ENCODE data around the gene CALHM5.
A peak's percentile ranks its signal among the peaks of the same experiment; 100 is the strongest.

The CALHM5 gene

GRCh38 chr6:116572162-116572561 is 60.7 kb downstream of the CALHM5 start:
- peak overlapping the region; percentile 96 for H3K4me3 ChIP-seq (ENCODE audit: low read depth, low read length)
- no peak for TF ChIP-seq MYC (IDR thresholded peaks at IDR 0.05; ENCODE audit: low read depth, low read length)
- TF ChIP-seq POLR2A (IDR thresholded peaks at IDR 0.05; ENCODE audit: extremely low read depth, insufficient read length) = no peak
- TF ChIP-seq MAX (IDR thresholded peaks at IDR 0.05; ENCODE audit: low read depth, low read length) = no peak
- no peak for TF ChIP-seq CTCF (IDR thresholded peaks at IDR 0.05; ENCODE audit: low read depth, low read length)
- peak; percentile 54 for DNase-seq (ENCODE audit: low read depth)
